Astrocyte (in vitro differentiated cells and primary cell): ENCODE results near the gene ARFIP1. TPM values are rescaled to one million over a fixed set of nuclear protein-coding genes. Genes with fewer than 3 reads are reported as not detected.
A peak's percentile ranks its signal among the peaks of the same experiment; 100 is the strongest.

Experiments used
- DNase-seq: peaks from one replicate; pipeline ENCODE4 v3.0.0-alpha.2; 2010; ENCODE audit warnings: low read depth
- FAIRE-seq: peaks from 2 replicates; lab custom pipeline; 2011; peaks lifted over from hg19 to GRCh38; lab: Jason Lieb, UNC
- H2AFZ ChIP-seq: 2 replicates; pipeline ENCODE4 v1.6.0; 2012; ENCODE audit warnings: low read depth, low read length, inconsistent platforms
- H3K27ac ChIP-seq: 2 replicates; pipeline ENCODE4 v1.5.1; 2011; ENCODE audit warnings: low read depth, low read length, inconsistent platforms
- H3K27me3 ChIP-seq: 2 replicates; pipeline ENCODE4 v1.6.0; 2011; ENCODE audit warnings: low read length, inconsistent platforms; ENCODE audit not compliant: insufficient read depth
- H3K36me3 ChIP-seq: 2 replicates; pipeline ENCODE4 v1.5.1; 2011; ENCODE audit warnings: low read length, inconsistent platforms; ENCODE audit not compliant: insufficient read depth
- H3K4me1 ChIP-seq: 2 replicates; pipeline ENCODE4 v1.5.1; 2011; ENCODE audit warnings: low read length, inconsistent platforms; ENCODE audit not compliant: insufficient read depth
- H3K4me2 ChIP-seq: 2 replicates; pipeline ENCODE4 v1.6.0; 2012; ENCODE audit warnings: low read length, inconsistent platforms
- H3K4me3 ChIP-seq: 2 replicates; pipeline ENCODE4 v1.5.1; 2011; ENCODE audit warnings: low read depth, mild to moderate bottlenecking, low read length, inconsistent platforms; ENCODE audit not compliant: insufficient read depth
- H3K79me2 ChIP-seq: 2 replicates; pipeline ENCODE4 v1.6.0; 2012; ENCODE audit warnings: mild to moderate bottlenecking, low read length, inconsistent platforms; ENCODE audit not compliant: insufficient read depth
- H3K9ac ChIP-seq: 2 replicates; pipeline ENCODE4 v1.6.0; 2012; ENCODE audit warnings: mild to moderate bottlenecking, low read length, inconsistent platforms
- H3K9me3 ChIP-seq: 2 replicates; pipeline ENCODE4 v1.5.1; 2012; ENCODE audit warnings: low read depth, mild to moderate bottlenecking, low read length, inconsistent platforms; ENCODE audit not compliant: insufficient read depth
- H4K20me1 ChIP-seq: 2 replicates; pipeline ENCODE4 v1.6.0; 2012; ENCODE audit warnings: low read length, inconsistent platforms; ENCODE audit not compliant: insufficient read depth
- H3K27ac Mint-ChIP-seq: one replicate; pipeline ENCODE4 v1.8.0; 2021; ENCODE audit warnings: mild to moderate bottlenecking, mixed read lengths; ENCODE audit not compliant: unreplicated experiment
- H3K27me3 Mint-ChIP-seq: one replicate; pipeline ENCODE4 v1.8.0; 2021; ENCODE audit warnings: low read depth, mixed read lengths; ENCODE audit not compliant: unreplicated experiment
- H3K36me3 Mint-ChIP-seq: one replicate; pipeline ENCODE4 v1.8.0; 2021; ENCODE audit warnings: low read depth, mixed read lengths; ENCODE audit not compliant: unreplicated experiment
- H3K4me1 Mint-ChIP-seq: one replicate; pipeline ENCODE4 v1.8.0; 2021; ENCODE audit warnings: low read depth, mixed read lengths; ENCODE audit not compliant: unreplicated experiment
- H3K4me3 Mint-ChIP-seq: one replicate; pipeline ENCODE4 v1.8.0; 2021; ENCODE audit warnings: mild to moderate bottlenecking, moderate library complexity, mixed read lengths; ENCODE audit not compliant: unreplicated experiment
- H3K9me3 Mint-ChIP-seq: one replicate; pipeline ENCODE4 v1.8.0; 2021; ENCODE audit warnings: mild to moderate bottlenecking, mixed read lengths; ENCODE audit not compliant: unreplicated experiment
- EZH2 ChIP-seq: IDR thresholded peaks from 2 replicates; pipeline ENCODE4 v1.6.1; 2012; ENCODE audit warnings: mild to moderate bottlenecking, low read length, inconsistent platforms; ENCODE audit not compliant: insufficient read depth
- total RNA-seq: library from RNA; stranded (reverse); gene quantifications from 2 replicates; pipeline ENCODE4 v1.2.1, GENCODE V29; 2021
- TF ChIP-seq, protein P1 (sequence below): IDR thresholded peaks from 2 replicates; pipeline ENCODE4 v1.5.1; 2011; ENCODE audit warnings: low read depth, mild to moderate bottlenecking, inconsistent platforms, low read length, moderate library complexity; ENCODE audit not compliant: insufficient read depth

Gene ARFIP1
- total RNA-seq, 1 donor from 2014 or later, result 30.7 TPM

DNA sequence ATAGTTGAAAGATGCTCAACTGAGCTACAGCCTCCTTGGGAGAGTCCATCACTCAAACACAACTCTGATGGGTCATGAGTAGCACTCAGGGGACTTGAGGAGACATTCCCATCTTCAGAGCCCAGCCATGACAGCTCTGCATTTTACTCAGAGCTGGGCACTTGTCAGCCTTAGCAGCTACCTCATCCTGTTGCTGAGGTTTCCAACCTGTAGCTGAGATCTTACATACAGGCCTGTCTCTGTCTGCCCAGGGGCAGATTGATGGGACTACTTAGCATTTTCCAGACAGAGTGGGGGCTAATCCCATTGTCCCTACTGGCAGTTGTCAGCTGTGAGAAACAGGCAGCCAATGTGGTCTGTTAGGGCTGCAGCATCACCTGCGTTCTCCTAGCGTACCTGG lies 159.9 kb downstream of the ARFIP1 start:
- no peak overlapping the region for H3K4me3 Mint-ChIP-seq
- H2AFZ ChIP-seq, result no peak overlapping the region
- no peak overlapping the region for H3K9ac ChIP-seq
- peaks cover 34% of the 10 kb centered on the region for H3K27me3 ChIP-seq
- DNase-seq, result no peak
- no peak for FAIRE-seq
- H3K9me3 Mint-ChIP-seq, result peaks cover 2% of the 10 kb centered on the region
- H3K27ac Mint-ChIP-seq, result no peak overlapping the region
- no peak overlapping the region for H3K27ac ChIP-seq
- H3K36me3 ChIP-seq, result no peaks in the 10 kb centered on the region
- H4K20me1 ChIP-seq, result no peaks in the 10 kb centered on the region
- H3K27me3 Mint-ChIP-seq, result peaks cover 25% of the 10 kb centered on the region
- no peak overlapping the region for H3K4me3 ChIP-seq
- H3K36me3 Mint-ChIP-seq, result peaks cover 5% of the 10 kb centered on the region
- H3K9me3 ChIP-seq, result no peaks in the 10 kb centered on the region
- H3K4me1 Mint-ChIP-seq, result peaks cover 12% of the 10 kb centered on the region
- H3K79me2 ChIP-seq, result peaks cover 4% of the 10 kb centered on the region
- H3K4me1 ChIP-seq, result peaks cover 16% of the 10 kb centered on the region
- no peak overlapping the region for H3K4me2 ChIP-seq
- TF ChIP-seq, protein P1, sequence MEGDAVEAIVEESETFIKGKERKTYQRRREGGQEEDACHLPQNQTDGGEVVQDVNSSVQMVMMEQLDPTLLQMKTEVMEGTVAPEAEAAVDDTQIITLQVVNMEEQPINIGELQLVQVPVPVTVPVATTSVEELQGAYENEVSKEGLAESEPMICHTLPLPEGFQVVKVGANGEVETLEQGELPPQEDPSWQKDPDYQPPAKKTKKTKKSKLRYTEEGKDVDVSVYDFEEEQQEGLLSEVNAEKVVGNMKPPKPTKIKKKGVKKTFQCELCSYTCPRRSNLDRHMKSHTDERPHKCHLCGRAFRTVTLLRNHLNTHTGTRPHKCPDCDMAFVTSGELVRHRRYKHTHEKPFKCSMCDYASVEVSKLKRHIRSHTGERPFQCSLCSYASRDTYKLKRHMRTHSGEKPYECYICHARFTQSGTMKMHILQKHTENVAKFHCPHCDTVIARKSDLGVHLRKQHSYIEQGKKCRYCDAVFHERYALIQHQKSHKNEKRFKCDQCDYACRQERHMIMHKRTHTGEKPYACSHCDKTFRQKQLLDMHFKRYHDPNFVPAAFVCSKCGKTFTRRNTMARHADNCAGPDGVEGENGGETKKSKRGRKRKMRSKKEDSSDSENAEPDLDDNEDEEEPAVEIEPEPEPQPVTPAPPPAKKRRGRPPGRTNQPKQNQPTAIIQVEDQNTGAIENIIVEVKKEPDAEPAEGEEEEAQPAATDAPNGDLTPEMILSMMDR, result no peak
- no peak for TF ChIP-seq EZH2

DNA sequence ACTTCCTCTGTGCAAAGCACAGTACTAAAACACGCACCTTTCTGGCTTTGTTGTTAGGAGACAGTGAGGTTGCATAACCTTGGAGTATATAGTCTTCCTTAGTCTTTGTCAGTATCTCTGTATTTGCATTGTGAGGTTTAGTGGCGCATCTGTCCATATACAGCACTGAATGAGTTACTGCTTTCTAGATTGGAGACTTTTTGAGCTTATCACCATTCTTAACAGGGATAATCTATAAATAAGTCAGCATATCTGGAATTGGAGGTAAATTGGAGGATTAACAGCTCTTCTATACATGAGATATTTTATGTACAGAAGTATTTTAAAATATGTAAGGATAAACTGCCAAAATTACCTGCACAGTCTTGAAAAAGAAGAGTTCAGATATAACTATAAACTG lies 160.7 kb downstream of the ARFIP1 start:
- peaks cover 4% of the 10 kb centered on the region for H3K79me2 ChIP-seq
- no peak overlapping the region for H3K4me3 Mint-ChIP-seq

DNA sequence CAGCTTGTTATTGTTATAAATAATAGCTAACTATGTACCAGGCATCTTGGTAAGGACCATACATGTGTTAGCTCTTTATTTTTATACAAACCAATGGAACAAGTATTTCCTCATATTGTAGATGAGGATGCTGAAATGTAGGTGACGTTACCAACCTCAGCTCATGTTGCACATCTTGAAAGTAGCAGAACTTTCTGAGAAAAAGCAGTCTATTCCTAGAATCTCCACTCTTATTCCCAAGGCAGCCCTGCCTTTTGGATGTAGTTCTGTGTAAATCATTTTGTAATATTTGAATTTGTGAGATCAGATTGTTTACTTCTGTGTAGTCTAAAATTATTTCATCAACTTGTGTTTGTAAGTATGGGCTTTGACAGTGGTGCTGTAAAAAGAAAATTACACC lies 161.7 kb downstream of the ARFIP1 start:
- H2AFZ ChIP-seq, result no peak overlapping the region
- H3K9me3 ChIP-seq, result no peaks in the 10 kb centered on the region
- TF ChIP-seq, protein P1, result no peak
- TF ChIP-seq EZH2, result no peak
- H3K4me3 ChIP-seq, result no peak overlapping the region
- no peak overlapping the region for H3K27ac ChIP-seq
- Mint-ChIP-seq H3K27me3 (peaks cover 21% of the 10 kb centered on the region), H3K27ac (no peak overlapping the region), H3K4me3 (no peak overlapping the region), H3K4me1 (peaks cover 8% of the 10 kb centered on the region), H3K9me3 (peaks cover 2% of the 10 kb centered on the region), H3K36me3 (peaks cover 5% of the 10 kb centered on the region)
- DNase-seq, result no peak
- no peak overlapping the region for H3K4me2 ChIP-seq
- H4K20me1 ChIP-seq, result no peaks in the 10 kb centered on the region
- no peaks in the 10 kb centered on the region for H3K36me3 ChIP-seq
- FAIRE-seq, result peak; percentile 49
- H3K79me2 ChIP-seq, result peaks cover 4% of the 10 kb centered on the region
- peaks cover 8% of the 10 kb centered on the region for H3K4me1 ChIP-seq
- H3K27me3 ChIP-seq, result peaks cover 27% of the 10 kb centered on the region
- no peak overlapping the region for H3K9ac ChIP-seq

More for the DNA sequence above, 160.7 kb downstream of the ARFIP1 start:
- Histone ChIP-seq H2AFZ (no peak overlapping the region), H4K20me1 (no peaks in the 10 kb centered on the region), H3K36me3 (no peaks in the 10 kb centered on the region), H3K9ac (no peak overlapping the region), H3K9me3 (no peaks in the 10 kb centered on the region), H3K4me2 (no peak overlapping the region), H3K4me1 (peaks cover 16% of the 10 kb centered on the region), H3K4me3 (no peak overlapping the region), H3K27ac (no peak overlapping the region), H3K27me3 (peaks cover 31% of the 10 kb centered on the region)
- Mint-ChIP-seq H3K36me3 (peaks cover 5% of the 10 kb centered on the region), H3K9me3 (peaks cover 2% of the 10 kb centered on the region), H3K27ac (no peak overlapping the region), H3K27me3 (peaks cover 23% of the 10 kb centered on the region), H3K4me1 (peaks cover 10% of the 10 kb centered on the region)
- TF ChIP-seq, protein P1, result no peak
- TF ChIP-seq EZH2, result no peak
- FAIRE-seq (no peak), DNase-seq (no peak)
